Cardiac fibroblast (primary cell): ENCODE results near the gene SELENOP.

Experiments
- DNase-seq, 2 donors: peaks; one replicate each; pipeline versions ENCODE4 v3.0.0 to v3.0.0-alpha.2; 2010; ENCODE audit warnings: low read depth in 2 of 2
- H3K4me3 ChIP-seq, 2 donors: replicated peaks in 1 of 2; 1 replicate in 1 of 2; 2 replicates in 1 of 2; pipeline ENCODE4 v1.5.1; 2011; ENCODE audit warnings: low read depth in 2 of 2, low read length in 2 of 2, mild to moderate bottlenecking in 2 of 2, moderate library complexity in 1 of 2
- CTCF ChIP-seq: IDR thresholded peaks from one replicate; pipeline ENCODE4 v1.5.1; 2011; ENCODE audit warnings: low read depth, mild to moderate bottlenecking, low read length, inconsistent platforms

Gene SELENOP

GRCh38 chr5:42791151-42791550, 20.5 kb downstream of the SELENOP start:
- no peak for TF ChIP-seq CTCF
- DNase-seq, result no peak
- no peak overlapping the region for H3K4me3 ChIP-seq

GRCh38 chr5:42787845-42788244, 23.8 kb downstream of the SELENOP start:
- no peak for TF ChIP-seq CTCF
- no peak for DNase-seq
- no peak overlapping the region for H3K4me3 ChIP-seq

- no peak for TF ChIP-seq CTCF
- DNase-seq, result no peak
- no peak overlapping the region for H3K4me3 ChIP-seq
Measured at GRCh38 chr5:42787073-42787472, 24.6 kb downstream of the SELENOP start.

GRCh38 chr5:42785756-42786155, 25.9 kb downstream of the SELENOP start:
- no peak overlapping the region for H3K4me3 ChIP-seq
- TF ChIP-seq CTCF, result no peak
- no peak for DNase-seq

- H3K4me3 ChIP-seq, result no peak overlapping the region
- peak in 1 of 2 donors; percentile 45 for DNase-seq
- TF ChIP-seq CTCF, result no peak
Measured at GRCh38 chr5:42784132-42784531, 27.6 kb downstream of the SELENOP start.

- H3K4me3 ChIP-seq, result no peak overlapping the region
- TF ChIP-seq CTCF, result no peak
- DNase-seq, result no peak
Measured at GRCh38 chr5:42781584-42781983, 30.1 kb downstream of the SELENOP start.

- no peak overlapping the region for H3K4me3 ChIP-seq
- TF ChIP-seq CTCF, result no peak
- no peak for DNase-seq
Measured at GRCh38 chr5:42779083-42779482, 32.6 kb downstream of the SELENOP start.
